ENCODE measurements around the gene PTGER2.

- TF ChIP-seq REST (IDR thresholded peaks at IDR 0.05; ENCODE audit: low read depth, low read length) (no peak), POLR2AphosphoS5 (IDR thresholded peaks at IDR 0.05; ENCODE audit: low read depth, low read length) (no peak), MAX (IDR thresholded peaks at IDR 0.05; ENCODE audit: low read depth) (no peak), CTCF (IDR thresholded peaks at IDR 0.05) (no peak)
These were observed 51.0 kb downstream of the PTGER2 start for GRCh38 chr14:52365071-52365470.

Data from SK-N-SH (cell line).